Measurements from ENCODE around the gene GAL3ST2. TPM values are rescaled to one million over a fixed set of nuclear protein-coding genes. Genes with fewer than 3 reads are reported as not detected.
A peak's percentile ranks its signal among the peaks of the same experiment; 100 is the strongest.

Gene GAL3ST2
- total and polyA plus RNA-seq, 12 donors: 0.16 to 1.8 (median 0.61) TPM; not detected in 4

DNA sequence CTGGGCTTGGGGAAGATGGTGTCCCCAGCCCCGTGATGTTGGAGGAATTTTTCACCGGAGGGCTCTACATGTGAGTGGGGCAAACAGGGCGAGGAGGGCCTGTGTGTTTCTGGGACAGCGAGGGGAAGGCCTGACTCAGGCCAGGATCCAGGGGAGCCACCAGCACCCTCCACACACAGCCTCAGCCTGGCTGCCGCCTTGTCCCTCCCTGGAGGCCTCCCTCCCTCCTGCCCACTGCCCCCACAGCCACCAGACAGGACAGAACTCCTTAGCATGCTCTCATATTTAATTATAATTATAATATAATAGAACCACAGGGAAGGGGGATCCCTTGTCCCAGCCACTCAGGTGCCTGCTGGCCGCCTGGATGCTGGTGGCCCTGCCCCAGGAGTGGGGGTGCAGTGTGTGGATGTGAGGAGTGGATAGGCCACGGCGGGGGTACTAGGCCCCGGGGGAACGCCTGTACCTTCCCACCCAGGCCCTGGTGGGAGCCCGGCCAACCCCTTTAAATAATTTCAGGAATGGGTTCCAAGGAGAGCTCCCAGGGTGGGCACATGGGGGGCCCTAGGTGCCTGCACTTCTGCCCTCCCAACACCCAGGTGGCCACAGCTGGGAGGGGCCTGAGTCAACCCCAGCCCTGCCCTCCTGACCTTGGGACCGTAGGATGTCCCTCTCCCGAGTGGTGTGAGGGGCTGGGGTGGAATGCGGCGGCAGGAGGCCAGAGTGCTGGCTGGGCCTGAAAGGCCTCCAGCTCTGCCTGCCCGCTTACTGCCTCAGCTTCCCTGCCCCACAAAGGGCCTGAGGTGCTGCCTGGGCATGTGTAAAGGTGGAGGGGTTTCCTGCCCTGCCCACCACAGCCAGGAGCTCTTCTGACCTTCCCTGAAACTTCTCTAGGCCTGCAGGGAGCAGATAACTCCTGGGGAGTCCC is 73.3 kb downstream of the GAL3ST2 start:
- no peaks in the 10 kb centered on the region for H3K9me3 ChIP-seq (replicated peaks in 1 of 3)
- H3K36me3 ChIP-seq (replicated peaks in 1 of 2): no peaks in the 10 kb centered on the region
- H3K27me3 ChIP-seq: no peaks in the 10 kb centered on the region
- DNase-seq: peak in 2 of 7 donors; percentile 12 to 25
- WGBS, 4 donors: 77 to 92% (median 84%) methylated on average over 9 to 16 of the region's 16 CpGs
- H3K4me3 ChIP-seq: no peak overlapping the region
- H3K4me1 ChIP-seq (replicated peaks in 1 of 2): no peaks in the 10 kb centered on the region
- no peak overlapping the region for H3K27ac ChIP-seq
- intact Hi-C loops (cut with DNase I): no loop called here
- TF ChIP-seq, protein P1, sequence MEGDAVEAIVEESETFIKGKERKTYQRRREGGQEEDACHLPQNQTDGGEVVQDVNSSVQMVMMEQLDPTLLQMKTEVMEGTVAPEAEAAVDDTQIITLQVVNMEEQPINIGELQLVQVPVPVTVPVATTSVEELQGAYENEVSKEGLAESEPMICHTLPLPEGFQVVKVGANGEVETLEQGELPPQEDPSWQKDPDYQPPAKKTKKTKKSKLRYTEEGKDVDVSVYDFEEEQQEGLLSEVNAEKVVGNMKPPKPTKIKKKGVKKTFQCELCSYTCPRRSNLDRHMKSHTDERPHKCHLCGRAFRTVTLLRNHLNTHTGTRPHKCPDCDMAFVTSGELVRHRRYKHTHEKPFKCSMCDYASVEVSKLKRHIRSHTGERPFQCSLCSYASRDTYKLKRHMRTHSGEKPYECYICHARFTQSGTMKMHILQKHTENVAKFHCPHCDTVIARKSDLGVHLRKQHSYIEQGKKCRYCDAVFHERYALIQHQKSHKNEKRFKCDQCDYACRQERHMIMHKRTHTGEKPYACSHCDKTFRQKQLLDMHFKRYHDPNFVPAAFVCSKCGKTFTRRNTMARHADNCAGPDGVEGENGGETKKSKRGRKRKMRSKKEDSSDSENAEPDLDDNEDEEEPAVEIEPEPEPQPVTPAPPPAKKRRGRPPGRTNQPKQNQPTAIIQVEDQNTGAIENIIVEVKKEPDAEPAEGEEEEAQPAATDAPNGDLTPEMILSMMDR (IDR thresholded peaks at IDR 0.05): no peak

DNA sequence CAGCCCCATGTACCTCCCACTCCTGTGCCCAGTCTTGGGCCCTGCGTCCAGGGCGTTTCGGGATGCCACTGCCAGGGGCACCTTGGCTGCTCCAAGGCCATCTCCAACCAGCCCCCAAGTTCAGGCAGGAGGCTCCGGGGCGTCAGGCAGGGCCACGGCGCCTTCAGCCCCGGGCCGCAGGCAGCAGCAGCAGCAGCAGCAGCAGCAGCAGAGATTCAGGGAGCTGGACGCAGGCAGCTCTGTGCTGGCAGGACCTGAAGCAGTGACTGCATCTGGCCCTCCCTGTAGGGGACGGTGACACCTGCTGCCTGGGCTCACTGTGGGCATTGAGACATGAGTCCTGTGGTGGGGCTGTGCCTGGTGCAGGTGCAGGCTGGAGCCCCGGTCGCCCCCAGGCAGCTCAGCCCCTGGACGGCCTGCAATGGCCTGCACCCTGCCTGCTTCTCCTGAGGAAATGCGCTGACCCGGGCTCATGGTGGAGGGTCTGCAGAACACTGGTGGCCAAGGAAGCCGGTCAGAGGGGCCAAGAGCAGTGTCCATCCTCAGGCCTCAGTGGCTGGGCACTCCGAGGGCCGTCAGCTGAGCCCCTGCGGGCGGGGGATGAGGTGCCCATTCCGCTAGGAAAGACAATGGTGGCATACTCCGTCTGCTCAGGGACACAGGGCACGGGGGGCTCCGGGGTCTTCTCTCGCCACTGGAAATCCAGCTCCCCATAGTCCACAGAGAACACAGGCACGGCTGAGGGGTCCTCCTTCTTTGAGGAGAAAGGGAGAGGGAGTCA is 74.1 kb downstream of the GAL3ST2 start:
- H3K36me3 ChIP-seq (replicated peaks in 1 of 2): no peaks in the 10 kb centered on the region
- no peaks in the 10 kb centered on the region for H3K9me3 ChIP-seq (replicated peaks in 1 of 3)
- H3K4me1 ChIP-seq (replicated peaks in 1 of 2): no peaks in the 10 kb centered on the region
- H3K4me3 ChIP-seq: no peak overlapping the region
- no peak for TF ChIP-seq POLR2A (IDR thresholded peaks at IDR 0.05)
- TF ChIP-seq, protein P1 (IDR thresholded peaks at IDR 0.05): no peak
- DNase-seq: peak in 2 of 7 donors; percentile 16 to 28
- 79 to 93% (median 89%) methylated on average over 5 to 27 of the region's 27 CpGs for WGBS, 4 donors
- intact Hi-C loops (cut with DNase I): no loop called here
- no peaks in the 10 kb centered on the region for H3K27me3 ChIP-seq
- no peak overlapping the region for H3K27ac ChIP-seq

DNA sequence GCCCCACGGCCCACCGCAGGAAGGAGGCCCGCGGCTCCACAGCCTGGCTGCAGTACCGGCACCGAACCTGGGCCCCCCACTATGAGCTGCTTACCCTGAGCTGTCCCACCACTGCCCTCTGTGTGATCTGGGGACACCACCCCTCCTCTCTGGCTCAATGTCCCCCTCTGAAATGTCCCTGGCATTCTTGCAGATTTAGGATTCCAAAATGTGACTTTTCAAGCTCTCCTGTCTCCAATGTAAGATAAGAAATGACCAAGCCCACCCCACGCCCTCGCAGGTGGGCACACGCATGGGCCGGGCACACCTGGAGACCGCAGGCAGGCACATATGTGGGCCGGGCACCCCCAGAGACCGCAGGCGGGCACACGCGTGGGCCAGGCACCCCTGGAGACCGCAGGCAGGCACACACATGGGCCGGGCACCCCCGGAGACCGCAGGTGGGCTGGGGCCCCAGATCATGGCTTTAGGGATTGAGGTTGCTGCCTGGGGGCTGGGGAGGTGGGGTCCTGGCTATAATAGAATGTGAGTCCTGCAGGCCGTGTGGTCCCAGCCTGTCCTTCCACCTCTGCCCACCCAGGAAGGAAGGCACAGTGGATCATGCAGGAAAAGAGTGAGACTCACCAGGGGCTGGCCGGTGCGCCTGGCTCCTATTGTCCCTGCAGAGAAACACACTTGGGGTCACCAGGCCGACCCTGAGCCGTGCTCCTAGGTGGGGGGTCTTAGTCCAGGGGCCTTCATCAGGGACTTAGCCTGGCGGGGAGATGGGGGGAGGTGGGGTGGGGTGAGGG is 74.9 kb downstream of the GAL3ST2 start:
- TF ChIP-seq, protein P1 (IDR thresholded peaks at IDR 0.05): no peak
- no peak for TF ChIP-seq POLR2A (IDR thresholded peaks at IDR 0.05)
- H3K4me3 ChIP-seq: no peak overlapping the region
- no peaks in the 10 kb centered on the region for H3K9me3 ChIP-seq (replicated peaks in 1 of 3)
- H3K27me3 ChIP-seq: no peaks in the 10 kb centered on the region
- no peak overlapping the region for H3K27ac ChIP-seq
- intact Hi-C loops (cut with DNase I): no loop called here
- no peaks in the 10 kb centered on the region for H3K4me1 ChIP-seq (replicated peaks in 1 of 2)
- H3K36me3 ChIP-seq (replicated peaks in 1 of 2): no peaks in the 10 kb centered on the region
- peak in 2 of 7 donors; percentile 5 to 34 for DNase-seq
- WGBS, 4 donors: 77 to 89% (median 88%) methylated on average over 11 to 26 of the region's 26 CpGs

Measured in adrenal gland (tissue), 12 donors.